Testis (tissue), 3 donors: ENCODE data around the gene AMPD3. TPM values are rescaled to one million over a fixed set of nuclear protein-coding genes. Genes with fewer than 3 reads are reported as not detected.

Experiments used
- DNase-seq: peaks from one replicate; pipeline ENCODE4 v3.0.0-alpha.2; 2019
- H3K27ac ChIP-seq, 2 donors: fragments of 200-600 bp; sonication (generic); one replicate each; pipeline ENCODE4 v1.5.1; 2019
- H3K27me3 ChIP-seq: fragments of 200-600 bp; sonication (generic); one replicate; pipeline ENCODE4 v1.5.1; 2019
- H3K36me3 ChIP-seq: fragments of 200-600 bp; sonication (generic); one replicate; pipeline ENCODE4 v1.5.1; 2017; ENCODE audit warnings: low read depth; ENCODE audit errors: missing control alignments
- H3K4me1 ChIP-seq: fragments of 200-600 bp; sonication (generic); one replicate; pipeline ENCODE4 v1.5.1; 2019
- H3K4me3 ChIP-seq, 2 donors: fragments of 200-600 bp; sonication (generic); one replicate each; pipeline ENCODE4 v1.5.1; 2017 to 2019
- H3K9me3 ChIP-seq: fragments of 200-600 bp; sonication (generic); one replicate; pipeline ENCODE4 v1.5.1; 2017
- POLR2A ChIP-seq: fragments of 450-650 bp; IDR thresholded peaks from one replicate; pipeline ENCODE4 v1.6.1; 2017; ENCODE audit warnings: antibody characterized with exemption, mild to moderate bottlenecking, moderate library complexity
- WGBS, 2 donors: methylation state at CpG; one replicate each; pipeline ENCODE4 v1.1.5; 2018; 5-methylcytosine and 5-hydroxymethylcytosine counted together
- intact Hi-C: fragments of 100-400 bp; cut with DNase I; formaldehyde crosslinking; loops from one replicate; pipeline ENCODE4 v1.15.1; 2023; ENCODE audit warnings: low total_unique reads
- polyA plus RNA-seq: library from polyadenylated mRNA; stranded (reverse); fragments of 350-450 nt; fragmentation: Illumina TruSeq; extraction: RNeasy Lipid Tissue Mini Kit (QIAGEN cat#74804); gene quantifications from one replicate; pipeline ENCODE4 v1.2.3, GENCODE V29; 2014; ENCODE audit warnings: low read depth, low replicate concordance; ENCODE audit not compliant: insufficient read depth
- total RNA-seq, 2 donors: library from RNA; depleted of rRNA; stranded (reverse); fragments of >200 nt; gene quantifications; one replicate each; pipeline ENCODE4 v1.2.3, GENCODE V29; 2016
- TF ChIP-seq, protein P1 (sequence below), 3 experiments: fragments of 450-650 bp in 2 of 3; fragments of 200-600 bp in 1 of 3; sonication (generic) in 1 of 3; IDR thresholded peaks; one replicate each; pipeline ENCODE4 v1.5.1; 2016 to 2019; ENCODE audit warnings: antibody characterized with exemption in 3 of 3, mild to moderate bottlenecking in 2 of 3, moderate library complexity in 1 of 3

AMPD3 gene
- total and polyA plus RNA-seq, 3 donors from 2014 or later, result 5.5 to 13.4 (median 10.9) TPM

DNA sequence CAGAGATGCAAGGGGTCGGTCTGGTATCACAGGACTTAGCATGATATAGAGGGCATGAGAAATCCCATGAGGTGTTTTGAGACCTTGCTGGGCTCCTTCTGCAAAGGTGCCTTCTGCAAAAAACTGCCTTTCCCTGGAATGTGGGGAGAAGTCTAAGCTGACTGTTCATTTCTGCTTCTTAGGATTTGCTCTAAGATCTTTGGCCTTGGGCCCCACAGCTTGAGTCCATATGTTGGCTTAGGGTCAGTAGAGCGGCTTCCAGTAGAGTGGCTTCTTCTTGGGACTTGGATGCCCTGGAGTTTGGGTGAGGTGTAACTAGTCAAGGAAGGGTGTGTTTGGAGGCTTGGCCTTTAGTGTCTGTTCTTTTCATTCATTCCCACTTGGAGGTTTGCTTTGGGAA is 37.0 kb downstream of the AMPD3 start:
- no peak for DNase-seq
- 94 to 100% methylated on average over 1 to 2 of the region's 2 CpGs for WGBS, 2 donors
- no peaks in the 10 kb centered on the region for H3K36me3 ChIP-seq

DNA sequence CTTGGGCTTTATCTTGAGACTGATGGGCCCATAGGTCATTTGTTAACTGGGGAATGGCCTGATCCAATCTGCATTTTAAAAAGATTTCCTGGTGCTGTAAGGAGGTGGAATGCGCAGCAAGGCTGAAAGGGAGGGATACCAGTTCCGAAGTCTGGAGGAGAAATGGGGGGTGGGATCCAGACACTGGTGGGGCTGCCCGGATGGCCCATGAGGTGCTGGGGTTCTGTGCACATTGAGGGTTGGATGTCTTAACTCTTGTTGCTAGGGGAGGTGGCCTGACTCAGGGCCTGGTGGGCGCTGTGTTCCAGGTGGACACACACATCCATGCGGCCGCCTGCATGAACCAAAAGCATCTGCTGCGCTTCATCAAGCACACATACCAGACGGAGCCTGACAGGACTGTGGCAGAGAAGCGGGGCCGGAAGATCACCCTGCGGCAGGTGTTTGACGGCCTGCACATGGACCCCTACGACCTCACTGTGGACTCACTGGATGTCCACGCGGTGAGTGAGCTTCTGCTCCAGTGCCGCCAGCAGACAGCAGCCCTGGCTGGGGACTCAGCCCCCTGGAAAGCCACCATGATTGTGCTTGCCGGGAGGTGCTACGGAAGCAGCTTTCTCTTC is 38.1 kb downstream of the AMPD3 start:
- intact Hi-C loops, result no loop called here
- peaks cover 9% of the 10 kb centered on the region for H3K4me1 ChIP-seq
- WGBS, 2 donors, result 82 to 98% methylated on average over 14 to 18 of the region's 18 CpGs
- no peaks in the 10 kb centered on the region for H3K9me3 ChIP-seq
- no peak overlapping the region for H3K27ac ChIP-seq
- no peaks in the 10 kb centered on the region for H3K27me3 ChIP-seq
- TF ChIP-seq, protein P1, sequence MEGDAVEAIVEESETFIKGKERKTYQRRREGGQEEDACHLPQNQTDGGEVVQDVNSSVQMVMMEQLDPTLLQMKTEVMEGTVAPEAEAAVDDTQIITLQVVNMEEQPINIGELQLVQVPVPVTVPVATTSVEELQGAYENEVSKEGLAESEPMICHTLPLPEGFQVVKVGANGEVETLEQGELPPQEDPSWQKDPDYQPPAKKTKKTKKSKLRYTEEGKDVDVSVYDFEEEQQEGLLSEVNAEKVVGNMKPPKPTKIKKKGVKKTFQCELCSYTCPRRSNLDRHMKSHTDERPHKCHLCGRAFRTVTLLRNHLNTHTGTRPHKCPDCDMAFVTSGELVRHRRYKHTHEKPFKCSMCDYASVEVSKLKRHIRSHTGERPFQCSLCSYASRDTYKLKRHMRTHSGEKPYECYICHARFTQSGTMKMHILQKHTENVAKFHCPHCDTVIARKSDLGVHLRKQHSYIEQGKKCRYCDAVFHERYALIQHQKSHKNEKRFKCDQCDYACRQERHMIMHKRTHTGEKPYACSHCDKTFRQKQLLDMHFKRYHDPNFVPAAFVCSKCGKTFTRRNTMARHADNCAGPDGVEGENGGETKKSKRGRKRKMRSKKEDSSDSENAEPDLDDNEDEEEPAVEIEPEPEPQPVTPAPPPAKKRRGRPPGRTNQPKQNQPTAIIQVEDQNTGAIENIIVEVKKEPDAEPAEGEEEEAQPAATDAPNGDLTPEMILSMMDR (IDR thresholded peaks at IDR 0.05), result no peak
- no peak for TF ChIP-seq POLR2A
- H3K4me3 ChIP-seq, result no peak overlapping the region
- no peak for DNase-seq
- H3K36me3 ChIP-seq, result no peaks in the 10 kb centered on the region

More for the DNA sequence above, 37.0 kb downstream of the AMPD3 start:
- no peaks in the 10 kb centered on the region for H3K27me3 ChIP-seq
- H3K27ac ChIP-seq, result no peak overlapping the region
- H3K4me1 ChIP-seq, result peaks cover 9% of the 10 kb centered on the region
- TF ChIP-seq POLR2A, result no peak
- TF ChIP-seq, protein P1 (IDR thresholded peaks at IDR 0.05), result no peak
- intact Hi-C loops, result no loop called here
- H3K4me3 ChIP-seq, result no peak overlapping the region
- no peaks in the 10 kb centered on the region for H3K9me3 ChIP-seq

DNA sequence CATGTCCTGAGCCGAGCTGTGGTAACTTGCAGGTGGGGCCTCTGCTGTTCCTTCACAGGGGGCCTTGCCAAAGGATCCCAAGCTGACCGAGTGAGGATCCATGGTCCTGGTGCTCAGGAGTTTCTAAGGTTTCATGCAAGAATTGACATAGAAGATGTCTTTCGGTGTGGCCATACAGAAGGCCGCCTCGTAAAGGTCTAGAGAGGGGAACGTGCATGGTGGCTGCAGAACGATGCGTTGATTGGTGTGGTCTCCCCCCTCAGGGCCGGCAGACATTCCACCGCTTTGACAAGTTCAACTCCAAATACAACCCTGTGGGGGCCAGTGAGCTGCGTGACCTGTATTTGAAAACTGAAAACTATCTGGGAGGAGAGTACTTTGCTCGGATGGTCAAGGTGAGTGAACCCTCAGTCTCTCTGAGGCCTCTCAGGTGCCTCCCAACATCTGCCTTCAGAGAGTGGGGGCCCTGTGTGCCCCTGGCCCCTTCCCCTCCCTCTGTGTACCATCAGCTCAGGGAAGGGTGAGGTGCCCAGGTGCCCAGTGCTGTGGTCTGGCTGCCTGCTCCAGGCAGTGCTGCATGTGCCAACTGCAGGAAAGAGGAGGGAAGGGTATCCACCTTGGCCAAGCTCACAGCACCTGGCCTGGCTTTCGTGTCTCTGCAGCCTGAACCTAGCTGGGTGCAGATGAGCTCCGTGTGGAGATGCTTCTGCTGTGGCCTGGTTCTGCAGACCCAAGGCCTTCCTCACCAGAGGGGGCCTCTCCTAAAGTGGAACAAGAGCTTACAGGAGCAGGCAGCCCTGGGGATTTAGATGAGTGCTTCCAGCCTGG is 39.8 kb downstream of the AMPD3 start:
- DNase-seq, result no peak
- intact Hi-C loops, result no loop called here
- TF ChIP-seq, protein P1 (IDR thresholded peaks at IDR 0.05), result no peak
- TF ChIP-seq POLR2A, result no peak
- Histone ChIP-seq H3K4me1 (peaks cover 9% of the 10 kb centered on the region), H3K36me3 (no peaks in the 10 kb centered on the region), H3K4me3 (no peak overlapping the region), H3K27ac (no peak overlapping the region), H3K9me3 (no peaks in the 10 kb centered on the region), H3K27me3 (no peaks in the 10 kb centered on the region)
- 91 to 92% methylated on average over 14 of the region's 14 CpGs for WGBS, 2 donors

DNA sequence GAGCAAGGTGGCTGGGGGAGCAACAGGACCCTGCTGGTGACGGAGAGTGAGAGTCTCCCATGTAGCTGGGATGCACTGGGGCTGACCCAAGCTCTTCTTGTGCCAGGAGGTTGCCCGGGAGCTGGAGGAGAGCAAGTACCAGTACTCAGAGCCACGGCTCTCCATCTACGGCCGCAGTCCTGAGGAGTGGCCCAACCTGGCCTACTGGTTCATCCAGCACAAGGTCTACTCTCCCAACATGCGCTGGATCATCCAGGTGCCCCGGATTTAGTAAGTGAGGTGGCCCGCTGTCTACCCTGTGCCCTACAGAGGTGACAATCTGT is 40.4 kb downstream of the AMPD3 start:
- intact Hi-C loops, result no loop called here
- DNase-seq, result no peak
- peaks cover 8% of the 10 kb centered on the region for H3K4me1 ChIP-seq
- no peak overlapping the region for H3K27ac ChIP-seq
- 82 to 95% methylated on average over 5 to 8 of the region's 8 CpGs for WGBS, 2 donors
- H3K36me3 ChIP-seq, result no peaks in the 10 kb centered on the region
- no peaks in the 10 kb centered on the region for H3K27me3 ChIP-seq
- TF ChIP-seq, protein P1 (IDR thresholded peaks at IDR 0.05), result no peak
- TF ChIP-seq POLR2A, result no peak
- H3K9me3 ChIP-seq, result no peaks in the 10 kb centered on the region
- no peak overlapping the region for H3K4me3 ChIP-seq
